B cell (primary cell): ENCODE data around the gene ARMS2. TPM values are rescaled to one million over a fixed set of nuclear protein-coding genes. Genes with fewer than 3 reads are reported as not detected.

Experiments used
- ATAC-seq: fragments of 200-7000 bp; cut with Tn5 transposase; one replicate; pipeline ENCODE4 v1.10.0; 2021; ENCODE audit warnings: low read depth, mild to moderate bottlenecking, moderate number of reproducible peaks, moderate library complexity
- CTCF ChIA-PET: fragments of 350-600 bp; sonication (Branson Sonifier 250); formaldehyde crosslinking; loops from one replicate; lab custom pipeline; 2021; ENCODE audit warnings: antibody characterized with exemption, inconsistent platforms; lab: Charles Lee
- POLR2A ChIA-PET: fragments of 350-600 bp; sonication (Branson Sonifier 250); formaldehyde crosslinking; loops from one replicate; lab custom pipeline; 2021; ENCODE audit warnings: antibody characterized with exemption; lab: Charles Lee
- DNase-seq: peaks from one replicate; pipeline ENCODE4 v3.0.0; 2013
- H2AFZ ChIP-seq: 2 replicates; pipeline ENCODE4 v1.6.1; 2012; ENCODE audit warnings: mild to moderate bottlenecking, low read depth, low read length; ENCODE audit not compliant: insufficient read depth, poor library complexity, severe bottlenecking
- H3K27ac ChIP-seq, 2 donors: 1 replicate in 1 of 2; 2 replicates in 1 of 2; pipeline ENCODE4 v1.5.1; 2012 to 2013; ENCODE audit warnings: low read length in 2 of 2, mild to moderate bottlenecking in 2 of 2, moderate library complexity in 1 of 2
- H3K27me3 ChIP-seq, 4 experiments: fragments of 200-600 bp in 1 of 4; sonication (generic) in 1 of 4; replicated peaks in 1 of 4; 1 replicate in 2 of 4; 2 replicates in 2 of 4; pipeline versions ENCODE4 v1.6.1 to v1.7.0; 2013 to 2016; ENCODE audit warnings: low read length in 3 of 4, mild to moderate bottlenecking in 2 of 4, mixed read lengths in 1 of 4, moderate library complexity in 1 of 4; ENCODE audit not compliant: insufficient read depth in 4 of 4, control insufficient read depth in 3 of 4; ENCODE audit errors: control extremely low read depth in 1 of 4
- H3K36me3 ChIP-seq, 2 experiments: replicated peaks in 1 of 2; 1 replicate in 1 of 2; 2 replicates in 1 of 2; pipeline versions ENCODE4 v1.6.1 to v1.7.1; 2013; ENCODE audit warnings: low read length in 1 of 2; ENCODE audit not compliant: insufficient read depth in 2 of 2, control insufficient read depth in 1 of 2; ENCODE audit errors: control extremely low read depth in 1 of 2, extremely low read depth in 1 of 2
- H3K4me1 ChIP-seq, 2 donors: fragments of 200-600 bp in 1 of 2; sonication (generic) in 1 of 2; 1 replicate in 1 of 2; 2 replicates in 1 of 2; pipeline versions ENCODE4 v1.5.1 to v1.6.1; 2013 to 2017; ENCODE audit warnings: low read length in 2 of 2; ENCODE audit not compliant: control insufficient read depth in 2 of 2, insufficient read depth in 2 of 2
- H3K4me2 ChIP-seq: replicated peaks from 2 replicates; pipeline ENCODE3; 2012; ENCODE audit warnings: mild to moderate bottlenecking, low read depth, low read length; ENCODE audit not compliant: poor library complexity, severe bottlenecking
- H3K4me3 ChIP-seq, 5 experiments: fragments of 200-600 bp in 1 of 5; sonication (generic) in 1 of 5; 1 replicate in 3 of 5; 2 replicates in 2 of 5; pipeline versions ENCODE4 v1.5.1 to v1.7.0; 2011 to 2016; ENCODE audit warnings: low read length in 4 of 5, mild to moderate bottlenecking in 4 of 5, low read depth in 2 of 5, control low read depth in 1 of 5, moderate library complexity in 1 of 5; ENCODE audit not compliant: insufficient read depth in 1 of 5; ENCODE audit errors: control extremely low read depth in 1 of 5, extremely low read depth in 1 of 5
- H3K79me2 ChIP-seq: fragments of 200-600 bp; sonication (generic); one replicate; pipeline ENCODE4 v1.6.0; 2016; ENCODE audit warnings: low read length; ENCODE audit not compliant: control insufficient read depth, insufficient read depth
- H3K9ac ChIP-seq: fragments of 200-600 bp; sonication (generic); 2 replicates; pipeline ENCODE4 v1.6.1; 2017; ENCODE audit warnings: mild to moderate bottlenecking, low read length, moderate library complexity
- H3K9me3 ChIP-seq, 3 donors: one replicate each; pipeline versions ENCODE4 v1.6.1 to v1.7.1; 2013; ENCODE audit warnings: low read length in 2 of 3; ENCODE audit not compliant: control insufficient read depth in 2 of 3, insufficient read depth in 1 of 3; ENCODE audit errors: control extremely low read depth in 1 of 3
- H4K20me1 ChIP-seq: 2 replicates; pipeline ENCODE4 v1.6.0; 2012; ENCODE audit warnings: mild to moderate bottlenecking, low read length; ENCODE audit not compliant: insufficient read depth, control insufficient read depth, poor library complexity, severe bottlenecking
- H3K27ac Mint-ChIP-seq: one replicate; pipeline ENCODE4 v1.8.0; 2021; ENCODE audit warnings: mixed read lengths
- H3K27me3 Mint-ChIP-seq: one replicate; pipeline ENCODE4 v1.8.0; 2021; ENCODE audit warnings: mixed read lengths
- H3K4me1 Mint-ChIP-seq: one replicate; pipeline ENCODE4 v1.8.0; 2021; ENCODE audit warnings: mixed read lengths
- H3K4me3 Mint-ChIP-seq: one replicate; pipeline ENCODE4 v1.8.0; 2021; ENCODE audit warnings: mixed read lengths
- H3K9me3 Mint-ChIP-seq: one replicate; pipeline ENCODE4 v1.8.0; 2022; ENCODE audit warnings: mixed read lengths; ENCODE audit not compliant: insufficient read depth
- CTCF ChIP-seq: fragments of 200-600 bp; IDR thresholded peaks from one replicate; pipeline ENCODE4 v1.8.0; 2022; ENCODE audit warnings: antibody characterized with exemption, mild to moderate bottlenecking
- EZH2 ChIP-seq: IDR thresholded peaks from 2 replicates; pipeline ENCODE4 v1.6.1; 2012; ENCODE audit warnings: borderline replicate concordance, low read depth, mild to moderate bottlenecking, moderate library complexity, low read length; ENCODE audit not compliant: insufficient read depth, poor library complexity, severe bottlenecking
- WGBS: methylation state at CpG from one replicate; pipeline ENCODE4 v1.1.5; 2013; ENCODE audit warnings: missing lambda C conversion rate; ENCODE audit not compliant: insufficient coverage; 5-methylcytosine and 5-hydroxymethylcytosine counted together
- intact Hi-C: fragments of 100-400 bp; cut with micrococcal nuclease; formaldehyde crosslinking; loops from one replicate; pipeline ENCODE4 v1.10.0; 2022
- polyA plus RNA-seq: library from polyadenylated mRNA; depleted of rRNA; stranded (reverse); fragments of >200 nt; gene quantifications from 2 replicates; pipeline ENCODE4 v1.2.3, GENCODE V29; 2012
- total RNA-seq, 2 donors: library from RNA; stranded (reverse); fragments of 120-200 nt in 1 of 2; gene quantifications; 1 replicate in 1 of 2; 2 replicates in 1 of 2; pipeline versions ENCODE4 v1.2.3 to v1.2.4, GENCODE V29; 2013 to 2022

The ARMS2 gene
- total and polyA plus RNA-seq, 2 donors (not counting 1 experiment from before 2014, with no cell fraction given): not detected

- H3K27ac Mint-ChIP-seq: no peak overlapping the region
- DNase-seq: no peak
- ATAC-seq: no peak
- TF ChIP-seq EZH2 (no peak), CTCF (no peak)
- no peak overlapping the region for H3K4me3 Mint-ChIP-seq
- H3K27me3 ChIP-seq: peaks cover 0 to 2% (median 0%) of the 10 kb centered on the region in 4 experiments
- H3K9me3 Mint-ChIP-seq: peaks cover 3% of the 10 kb centered on the region
- H3K4me3 ChIP-seq: no peak overlapping the region
- H4K20me1 ChIP-seq: no peaks in the 10 kb centered on the region
- no peaks in the 10 kb centered on the region for H3K4me1 ChIP-seq
- intact Hi-C loops: no loop called here
- H3K9ac ChIP-seq: no peak overlapping the region
- H3K79me2 ChIP-seq: no peaks in the 10 kb centered on the region
- WGBS: 92% methylated on average over 10 of the region's 11 CpGs
- ChIA-PET POLR2A (no interaction called here), CTCF (no interaction called here)
- no peak overlapping the region for H2AFZ ChIP-seq
- H3K4me2 ChIP-seq: no peak overlapping the region
- no peaks in the 10 kb centered on the region for H3K4me1 Mint-ChIP-seq
- no peaks in the 10 kb centered on the region for H3K36me3 ChIP-seq
- H3K27me3 Mint-ChIP-seq: peaks cover 35% of the 10 kb centered on the region
- H3K9me3 ChIP-seq: peaks cover 0 to 10% (median 0%) of the 10 kb centered on the region in 3 donors
- no peak overlapping the region for H3K27ac ChIP-seq
These were observed 30.0 kb downstream of the ARMS2 start for GRCh38 chr10:122484276-122485060.

- ChIA-PET POLR2A (no interaction called here), CTCF (no interaction called here)
- ATAC-seq (no peak), DNase-seq (no peak)
- no peak overlapping the region for H3K4me2 ChIP-seq
- Mint-ChIP-seq H3K9me3 (peaks cover 3% of the 10 kb centered on the region), H3K27me3 (peaks cover 28% of the 10 kb centered on the region), H3K27ac (no peak overlapping the region), H3K4me3 (no peak overlapping the region), H3K4me1 (no peaks in the 10 kb centered on the region)
- no peaks in the 10 kb centered on the region for H3K36me3 ChIP-seq
- H2AFZ ChIP-seq: no peak overlapping the region
- intact Hi-C loops: no loop called here
- WGBS: 9% methylated on average over 2 of the region's 5 CpGs
- H3K79me2 ChIP-seq: no peaks in the 10 kb centered on the region
- no peaks in the 10 kb centered on the region for H3K27me3 ChIP-seq
- no peak for TF ChIP-seq CTCF
- no peak for TF ChIP-seq EZH2
- H3K27ac ChIP-seq: no peak overlapping the region
- H3K4me1 ChIP-seq: no peaks in the 10 kb centered on the region
- H3K9ac ChIP-seq: no peak overlapping the region
- peaks cover 0 to 7% (median 0%) of the 10 kb centered on the region in 3 donors for H3K9me3 ChIP-seq
- H3K4me3 ChIP-seq: no peak overlapping the region
- no peaks in the 10 kb centered on the region for H4K20me1 ChIP-seq
These were observed 31.2 kb downstream of the ARMS2 start for GRCh38 chr10:122485670-122486069.
